M059J (cell line): Measurements from ENCODE around the gene PPP6C. TPM values are rescaled to one million over a fixed set of nuclear protein-coding genes. Genes with fewer than 3 reads are reported as not detected.

ENCODE experiments used
- DNase-seq: peaks from one replicate; pipeline ENCODE4 v3.0.0-alpha.2; 2012; ENCODE audit warnings: low read depth
- total RNA-seq: library from RNA; depleted of rRNA; stranded (reverse); fragments of >200 nt; shearing (Covaris generic); gene quantifications from 2 replicates; pipeline ENCODE4 v1.2.3, GENCODE V29; 2014; rRNA removed

PPP6C gene
- total RNA-seq, 1 experiment from 2014 or later = 63.9 TPM

DNA sequence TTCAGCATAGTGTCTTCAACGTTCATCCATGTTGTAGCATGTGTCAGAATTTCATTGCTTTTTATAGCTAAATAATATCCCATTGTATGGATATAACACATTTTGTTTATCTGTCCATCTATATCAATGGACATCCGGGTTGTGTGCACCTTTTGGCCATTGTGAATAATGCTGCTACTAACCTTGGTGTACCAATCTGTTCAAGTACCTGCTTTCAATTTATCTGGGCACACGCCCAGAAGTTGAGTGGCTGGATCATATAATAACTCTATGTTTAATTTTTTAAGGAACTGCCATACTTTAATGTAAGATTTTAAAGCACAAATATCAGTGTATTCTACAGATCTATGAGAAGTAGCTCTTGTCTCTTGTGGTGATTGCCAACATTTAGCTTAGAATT is 89.8 kb downstream of the PPP6C start:
- DNase-seq = no peak

Other genes with a start within 250 kb of the PPP6C start
- 15.6 and 17.3 TPM in 2 replicates for gene GOLGA1, start 248.7 kb downstream of the PPP6C start, total RNA-seq
- gene SCAI, start 46.3 kb downstream of the PPP6C start, total RNA-seq = 1.1 and 3.0 TPM in 2 replicates
- 25.1 and 36.6 TPM in 2 replicates for gene RABEPK, start 10.7 kb upstream of the PPP6C start, total RNA-seq
- 93.9 and 156 TPM in 2 replicates for gene HSPA5, start 51.5 kb upstream of the PPP6C start, total RNA-seq
- 32.6 and 46.2 TPM in 2 replicates for gene GAPVD1, start 72.0 kb upstream of the PPP6C start, total RNA-seq